22Rv1 (cell line): ENCODE measurements around the gene CFAP61.

Experiments
- H3K27ac ChIP-seq: fragments of 450-650 bp; 2 replicates; pipeline ENCODE4 v1.5.1; 2017
- CTCF ChIP-seq: fragments of 450-650 bp; IDR thresholded peaks from 2 replicates; pipeline ENCODE4 v1.5.1; 2017; ENCODE audit warnings: mild to moderate bottlenecking
- ZFX ChIP-seq: fragments of 450-650 bp; IDR thresholded peaks from 2 replicates; pipeline ENCODE4 v1.6.1; 2017; ENCODE audit warnings: antibody characterized with exemption, borderline replicate concordance

CFAP61 gene

GRCh38 chr20:20138301-20139064 lies 86.2 kb downstream of the CFAP61 start:
- TF ChIP-seq CTCF (no peak), ZFX (no peak)
- H3K27ac ChIP-seq = no peak overlapping the region

- H3K27ac ChIP-seq = no peak overlapping the region
- TF ChIP-seq CTCF = no peak
- no peak for TF ChIP-seq ZFX
These were observed 87.1 kb downstream of the CFAP61 start for GRCh38 chr20:20139403-20139802.

- TF ChIP-seq CTCF (no peak), ZFX (no peak)
- H3K27ac ChIP-seq = no peak overlapping the region
These were observed 90.8 kb downstream of the CFAP61 start for GRCh38 chr20:20143165-20143564.

GRCh38 chr20:20143646-20144045 lies 91.3 kb downstream of the CFAP61 start:
- no peak overlapping the region for H3K27ac ChIP-seq
- TF ChIP-seq CTCF = no peak
- TF ChIP-seq ZFX = no peak

GRCh38 chr20:20148779-20149178 lies 96.4 kb downstream of the CFAP61 start:
- no peak overlapping the region for H3K27ac ChIP-seq
- TF ChIP-seq ZFX (no peak), CTCF (no peak)

GRCh38 chr20:20150241-20150640 lies 97.9 kb downstream of the CFAP61 start:
- TF ChIP-seq ZFX (no peak), CTCF (no peak)

GRCh38 chr20:20160520-20160919 lies 108.2 kb downstream of the CFAP61 start:
- H3K27ac ChIP-seq = no peak overlapping the region
- no peak for TF ChIP-seq ZFX
- TF ChIP-seq CTCF = no peak

More at GRCh38 chr20:20150241-20150640, 97.9 kb downstream of the CFAP61 start:
- H3K27ac ChIP-seq = no peak overlapping the region
